ENCODE measurements around the gene DPP6.
"Not testable (repeated sequence)": the region's sequence is repeated elsewhere in the genome, so short reads cannot be mapped to it uniquely, and the experiment has no call there.

Gene DPP6

DNA sequence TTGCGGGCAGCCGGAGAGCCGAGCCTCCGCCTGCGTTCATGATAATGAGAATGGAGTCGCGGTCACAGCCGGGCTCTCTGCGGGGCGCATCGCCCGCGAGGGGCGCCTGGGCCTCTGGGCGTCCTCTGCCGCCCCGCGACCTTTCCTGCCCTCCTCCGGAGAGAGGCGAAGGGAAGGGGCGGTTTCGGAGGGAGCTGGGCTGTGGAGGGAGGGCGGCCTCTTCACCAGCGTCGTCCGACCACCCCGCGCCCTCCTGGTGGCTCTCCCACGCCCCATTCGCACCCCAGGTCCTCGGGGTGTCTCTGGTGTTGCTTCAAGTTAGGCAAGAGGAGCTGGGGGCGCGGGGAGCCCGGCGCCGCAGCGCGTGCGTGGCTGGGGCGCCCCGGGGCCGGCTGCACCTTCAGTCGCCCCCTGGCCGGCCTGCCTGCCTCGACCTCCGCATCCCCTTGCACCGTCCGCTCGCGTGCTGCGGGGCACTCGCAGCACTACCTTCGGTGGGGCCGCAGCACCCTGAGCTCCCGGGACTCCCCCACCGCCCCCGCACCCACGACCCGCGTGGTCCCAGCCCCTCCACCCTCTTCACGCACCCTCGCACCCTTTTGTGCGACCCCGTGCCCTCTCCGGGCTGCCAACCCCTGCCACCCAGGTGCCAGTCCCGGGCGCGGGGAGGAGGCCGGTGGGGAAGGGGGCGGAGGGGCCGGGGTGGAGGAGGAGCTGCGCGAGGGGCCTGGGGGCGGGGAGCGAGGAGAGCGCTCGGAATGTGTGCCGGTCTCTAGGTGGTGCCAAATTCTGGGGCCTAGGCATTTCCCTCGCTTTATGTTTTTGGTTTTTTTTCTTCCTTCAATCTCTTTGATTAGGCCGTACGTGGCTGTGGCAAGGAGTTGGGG, at the start of gene DPP6:
DPP6 (plus strand) TSS at position 756 of the 887 bp plus-strand sequence.
- not testable (repeated sequence) for DNase-seq (ENCODE audit: low read depth); H3K4me3 ChIP-seq (ENCODE audit: low read depth, low read length)

DNA sequence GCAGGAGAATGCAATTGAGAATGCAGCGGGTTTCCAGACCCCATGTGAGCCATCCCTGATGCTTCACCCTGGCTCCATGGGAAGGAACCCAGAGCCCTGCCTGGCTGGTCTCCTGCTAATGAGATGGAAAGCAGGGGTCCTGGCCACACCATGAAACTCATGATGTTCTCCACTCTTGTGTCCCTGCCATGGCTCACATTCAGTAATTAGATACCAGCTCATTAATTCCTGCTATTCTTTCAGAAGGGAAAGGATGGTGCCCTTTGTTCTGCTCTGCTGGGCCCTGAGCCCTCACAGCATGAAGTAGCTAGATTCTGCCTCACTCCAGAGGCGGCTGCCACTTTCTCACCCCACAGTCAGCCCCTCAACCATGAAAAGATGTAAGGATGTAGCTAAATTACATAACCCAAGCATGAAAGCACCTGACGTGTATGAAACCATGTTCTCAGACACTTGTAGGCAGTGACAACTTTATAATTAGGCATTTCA, 42.7 kb upstream of the DPP6 start:
- H3K4me3 ChIP-seq (ENCODE audit: low read depth, low read length); DNase-seq (ENCODE audit: low read depth): not testable (repeated sequence)

DNA sequence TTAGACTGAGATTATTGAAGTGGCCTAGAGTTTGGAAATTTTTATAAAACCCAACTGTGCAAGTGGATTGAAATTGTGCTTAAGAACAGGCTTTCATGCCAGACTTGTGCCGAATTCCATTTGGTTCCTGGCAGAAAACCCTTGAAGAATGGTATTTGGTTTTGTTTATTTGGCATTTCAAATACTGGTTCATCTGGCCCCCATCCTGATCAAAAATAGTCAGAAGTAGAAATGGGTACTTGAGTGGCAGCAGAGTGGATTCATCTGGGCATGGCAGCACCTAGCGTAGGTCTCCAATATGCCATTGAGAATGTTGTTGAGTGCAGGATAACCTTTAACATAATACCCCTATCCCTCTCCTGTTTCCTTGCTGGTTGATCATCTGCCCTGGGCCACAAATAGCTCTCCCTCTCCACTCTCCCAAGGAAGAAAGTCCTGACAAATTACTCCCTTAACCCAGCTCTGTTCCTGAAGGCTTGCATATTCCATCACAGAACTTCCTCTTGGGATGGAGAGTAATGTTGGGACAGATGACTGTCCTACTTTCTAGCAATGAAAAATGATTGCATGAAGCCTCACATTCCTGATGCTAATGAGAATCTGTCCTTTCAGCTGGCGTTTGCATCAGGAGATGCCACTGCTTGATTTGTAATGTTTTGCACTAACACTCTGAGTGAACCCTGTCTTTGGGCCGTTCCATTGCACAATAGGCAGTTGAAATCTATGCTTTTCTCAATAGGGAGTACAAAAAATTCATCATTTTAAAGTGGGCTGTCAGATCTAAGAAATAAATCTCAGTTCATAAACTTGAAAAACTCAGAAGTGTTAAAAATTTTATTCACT, 41.3 kb upstream of the DPP6 start:
- not testable (repeated sequence) for H3K4me3 ChIP-seq (ENCODE audit: low read depth, low read length); DNase-seq (ENCODE audit: low read depth)

DNA sequence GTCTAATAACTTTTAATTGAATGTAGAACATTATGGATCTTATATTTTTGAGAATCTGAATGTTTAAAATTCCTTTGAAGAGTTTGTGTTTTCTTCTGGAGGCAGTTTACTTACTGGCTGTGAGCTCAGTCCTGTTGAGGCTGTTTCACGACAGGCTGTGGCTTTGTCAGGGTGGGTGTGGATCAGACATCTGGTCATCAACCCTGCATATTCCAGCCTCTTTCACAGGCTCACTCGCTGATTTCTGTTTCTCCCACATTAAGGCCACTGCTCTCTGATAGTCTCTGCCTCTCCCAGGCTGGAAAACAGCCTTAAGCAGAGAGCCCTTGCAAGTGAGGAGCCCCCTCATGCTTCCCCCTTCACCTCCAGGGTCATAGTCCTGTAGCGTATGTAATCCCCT, 39.4 kb upstream of the DPP6 start:
- H3K4me3 ChIP-seq (ENCODE audit: low read depth, low read length); DNase-seq (ENCODE audit: low read depth): not testable (repeated sequence)

DNA sequence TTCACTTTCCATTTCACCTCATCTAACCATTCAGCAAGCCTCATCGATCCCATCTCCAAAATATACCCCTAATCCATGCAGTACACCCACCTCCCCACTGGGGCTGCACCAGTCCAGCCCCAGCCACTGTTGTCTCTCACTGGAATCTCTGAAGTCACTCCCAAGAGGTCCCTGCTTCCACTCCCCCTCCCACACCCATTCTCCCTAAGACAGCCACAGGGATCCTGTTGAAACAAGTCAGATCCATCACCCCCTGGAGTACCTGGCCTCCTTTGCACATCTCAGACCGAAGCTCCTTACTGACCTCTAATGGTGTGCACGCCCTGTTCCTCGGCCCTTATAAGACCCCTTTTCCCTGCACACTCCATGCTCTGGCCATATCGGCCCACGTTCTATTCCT, 36.6 kb upstream of the DPP6 start:
- not testable (repeated sequence) for H3K4me3 ChIP-seq (ENCODE audit: low read depth, low read length); DNase-seq (ENCODE audit: low read depth)

DNA sequence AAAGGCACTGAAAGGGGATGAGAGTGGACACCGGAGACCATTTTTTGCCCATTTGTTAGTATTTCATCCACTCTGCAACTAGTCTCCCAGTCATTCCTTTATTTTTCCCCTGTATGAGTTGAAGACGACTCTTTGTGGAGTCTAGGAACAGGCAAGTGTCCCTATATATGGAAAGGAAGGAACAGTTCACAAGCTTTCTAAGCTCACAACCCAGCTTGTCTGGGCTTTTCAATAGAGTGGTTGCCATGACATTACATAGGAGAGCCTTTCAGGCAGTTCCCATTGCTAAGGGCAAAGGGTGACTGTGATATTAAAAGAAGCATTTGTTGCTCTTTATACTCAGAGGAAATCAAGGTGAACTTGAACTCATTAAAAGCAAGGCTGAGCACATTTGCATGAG, 33.8 kb upstream of the DPP6 start:
- not testable (repeated sequence) for H3K4me3 ChIP-seq (ENCODE audit: low read depth, low read length)

DNA sequence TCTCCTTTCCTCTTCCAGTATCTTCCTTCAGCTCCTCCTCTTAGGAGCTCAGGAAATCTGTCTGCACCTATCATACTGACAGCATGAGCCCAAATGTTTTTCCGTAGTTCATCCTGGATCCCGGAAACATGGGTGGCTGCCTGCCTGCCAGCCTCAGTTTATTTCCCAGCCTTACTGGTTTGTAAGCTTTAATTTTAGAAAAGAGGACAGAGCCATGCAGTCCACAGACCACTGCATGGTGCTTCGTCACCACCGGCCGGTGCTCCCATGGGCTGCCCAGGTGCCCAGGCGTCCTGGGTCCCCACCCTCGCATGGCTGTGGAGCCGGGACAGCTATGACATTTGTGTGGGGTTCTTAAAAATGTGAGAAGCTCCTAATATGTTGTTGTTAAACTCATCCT, 24.4 kb upstream of the DPP6 start:
- DNase-seq (ENCODE audit: low read depth); H3K4me3 ChIP-seq (ENCODE audit: low read depth, low read length): not testable (repeated sequence)

More for the DNA sequence above, 33.8 kb upstream of the DPP6 start:
- not testable (repeated sequence) for DNase-seq (ENCODE audit: low read depth)

DNA sequence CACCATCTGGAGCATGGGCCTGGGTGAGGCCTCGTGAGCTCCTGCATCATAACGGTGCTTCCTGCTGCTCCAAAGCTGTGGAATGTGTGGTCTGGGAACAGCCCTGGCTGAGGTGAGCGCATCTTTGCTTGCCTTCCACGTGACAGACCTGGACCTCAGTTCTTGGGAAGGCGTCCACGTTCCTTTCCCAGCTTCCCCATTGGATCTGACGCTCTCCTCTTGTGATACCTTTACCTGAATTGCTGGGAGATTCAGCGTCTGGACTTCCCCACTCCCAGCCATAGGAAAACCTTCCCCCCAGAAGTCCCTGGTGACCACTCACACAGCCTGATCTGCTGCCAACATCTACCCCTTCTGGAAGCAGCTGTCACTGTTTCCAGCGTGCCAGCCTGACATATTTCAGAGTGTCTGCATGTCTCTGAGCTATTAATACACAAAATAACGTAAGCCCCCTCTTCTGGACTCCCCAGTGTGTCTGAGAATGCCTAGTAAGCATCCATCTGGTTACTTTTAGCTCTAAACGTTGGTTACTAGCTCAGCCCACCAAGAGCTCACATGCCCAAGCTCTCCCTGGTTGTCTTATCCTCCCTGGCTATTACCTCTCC, 21.6 kb upstream of the DPP6 start:
- DNase-seq (ENCODE audit: low read depth); H3K4me3 ChIP-seq (ENCODE audit: low read depth, low read length): not testable (repeated sequence)

DNA sequence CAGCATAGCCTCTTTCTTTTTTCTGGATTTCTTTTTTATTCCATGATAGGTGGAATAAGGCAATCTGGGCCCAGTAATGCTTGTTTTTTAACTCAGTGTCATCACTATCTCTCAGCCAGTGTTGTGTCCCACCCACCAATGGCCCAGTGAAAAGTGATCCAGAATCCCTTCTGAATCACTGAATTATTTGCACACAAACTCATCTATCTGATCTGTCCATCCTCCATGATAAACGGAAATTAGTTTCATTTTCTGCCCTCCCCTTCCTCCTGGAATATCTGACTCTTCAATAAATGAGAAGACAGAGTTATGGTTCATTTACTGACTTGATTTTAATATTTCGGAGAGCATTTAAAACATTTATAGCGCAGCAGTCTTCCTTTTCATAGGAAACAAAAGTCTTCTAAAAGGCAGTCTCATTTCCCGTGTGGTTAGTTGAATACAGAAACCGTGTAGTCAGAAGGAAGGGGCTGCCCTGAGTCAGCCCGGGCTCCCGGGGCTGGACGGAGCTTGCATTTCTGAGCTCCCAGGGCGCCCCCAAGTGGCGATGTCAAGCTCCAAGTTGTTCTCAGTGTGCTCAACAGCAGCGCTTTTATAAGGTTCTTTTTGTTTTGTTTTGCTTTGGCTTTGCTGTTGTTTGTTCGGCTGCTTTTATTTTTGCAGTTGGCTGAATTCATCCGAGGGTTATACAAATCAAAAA, 12.6 kb upstream of the DPP6 start:
- not testable (repeated sequence) for H3K4me3 ChIP-seq (ENCODE audit: low read depth, low read length); DNase-seq (ENCODE audit: low read depth)

DNA sequence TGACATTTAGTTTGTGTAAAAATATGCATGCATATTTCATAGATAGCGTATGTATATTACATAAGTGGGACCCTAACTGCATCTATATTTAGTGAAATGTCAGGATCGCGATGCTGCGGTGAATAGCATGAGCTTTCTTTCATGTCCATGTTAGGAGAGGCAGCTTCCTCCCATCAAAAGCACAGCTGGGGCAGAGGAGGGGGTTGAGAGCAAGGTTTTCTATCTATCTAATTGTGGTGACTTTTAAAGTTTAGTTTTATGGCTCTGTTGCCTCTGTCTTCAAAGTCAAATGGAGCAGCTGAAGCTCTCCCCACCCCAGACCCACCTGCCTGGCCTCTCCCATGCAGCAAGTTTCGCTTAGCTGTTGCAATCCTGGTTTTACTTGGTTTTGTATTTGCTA, 1.8 kb upstream of the DPP6 start:
- H3K4me3 ChIP-seq (ENCODE audit: low read depth, low read length); DNase-seq (ENCODE audit: low read depth): not testable (repeated sequence)

DNA sequence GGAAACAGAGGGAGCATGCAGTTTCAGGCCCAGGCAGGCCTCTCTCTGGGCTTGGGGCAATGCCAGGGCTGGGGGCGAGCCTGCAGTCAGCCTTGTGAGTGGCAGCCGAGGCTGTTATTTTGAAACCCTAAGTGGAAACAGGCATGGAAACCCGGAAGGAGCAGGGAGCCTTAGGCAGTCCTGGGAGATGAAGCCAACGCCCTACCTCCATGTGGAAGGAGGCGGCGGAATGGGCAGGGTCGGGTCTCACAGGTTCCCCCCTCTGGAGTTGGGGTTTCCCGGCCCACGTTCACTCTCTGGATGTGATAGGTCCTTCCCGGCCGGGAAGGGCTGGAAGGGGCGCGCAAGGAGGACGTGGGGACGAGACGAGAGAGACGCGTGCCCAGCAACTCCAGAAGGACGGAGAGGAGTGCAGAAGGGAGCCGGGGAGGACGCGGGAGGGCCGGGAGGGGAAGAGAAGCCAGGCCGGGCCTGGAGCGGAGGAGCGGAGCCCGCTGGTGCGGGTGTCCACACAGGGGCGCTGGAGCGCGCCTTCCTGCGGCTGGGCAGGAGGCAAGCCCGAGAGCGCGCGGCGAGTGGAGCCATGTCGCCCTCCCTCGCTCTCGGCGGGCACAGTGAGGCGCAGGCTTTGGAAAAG, 1.1 kb upstream of the DPP6 start:
- H3K4me3 ChIP-seq (ENCODE audit: low read depth, low read length); DNase-seq (ENCODE audit: low read depth): not testable (repeated sequence)

DNA sequence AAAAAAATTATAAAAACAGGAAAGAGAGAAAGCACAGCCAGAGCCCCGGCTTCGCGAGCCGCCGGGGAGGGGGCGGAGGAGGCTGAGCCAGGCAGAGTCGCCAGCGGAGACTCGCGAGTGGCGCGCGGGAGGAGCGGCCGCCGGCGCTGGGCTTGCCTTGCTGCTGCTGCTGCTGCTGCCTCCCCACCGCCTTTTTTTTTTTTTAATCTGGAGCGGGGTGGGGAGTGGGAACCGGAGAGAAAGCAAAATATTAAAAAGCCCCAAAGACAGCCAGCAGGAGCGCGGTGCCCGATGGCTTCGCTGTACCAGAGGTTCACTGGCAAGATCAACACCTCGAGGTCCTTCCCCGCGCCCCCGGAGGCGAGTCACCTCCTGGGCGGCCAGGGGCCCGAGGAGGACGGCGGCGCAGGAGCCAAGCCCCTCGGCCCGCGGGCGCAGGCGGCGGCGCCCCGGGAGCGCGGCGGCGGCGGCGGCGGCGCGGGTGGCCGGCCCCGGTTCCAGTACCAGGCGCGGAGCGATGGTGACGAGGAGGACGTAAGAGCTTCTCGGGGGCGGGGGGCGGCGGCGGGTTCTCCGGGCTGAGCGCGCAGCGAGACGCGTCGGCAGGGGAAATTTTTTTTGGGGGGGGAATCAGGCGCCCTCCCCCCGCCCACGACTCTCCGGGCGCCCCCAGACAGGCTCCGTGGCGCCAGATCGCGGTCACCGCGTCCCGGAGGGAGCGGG, 493 bp downstream of the DPP6 start:
- DNase-seq (ENCODE audit: low read depth); H3K4me3 ChIP-seq (ENCODE audit: low read depth, low read length): not testable (repeated sequence)

DNA sequence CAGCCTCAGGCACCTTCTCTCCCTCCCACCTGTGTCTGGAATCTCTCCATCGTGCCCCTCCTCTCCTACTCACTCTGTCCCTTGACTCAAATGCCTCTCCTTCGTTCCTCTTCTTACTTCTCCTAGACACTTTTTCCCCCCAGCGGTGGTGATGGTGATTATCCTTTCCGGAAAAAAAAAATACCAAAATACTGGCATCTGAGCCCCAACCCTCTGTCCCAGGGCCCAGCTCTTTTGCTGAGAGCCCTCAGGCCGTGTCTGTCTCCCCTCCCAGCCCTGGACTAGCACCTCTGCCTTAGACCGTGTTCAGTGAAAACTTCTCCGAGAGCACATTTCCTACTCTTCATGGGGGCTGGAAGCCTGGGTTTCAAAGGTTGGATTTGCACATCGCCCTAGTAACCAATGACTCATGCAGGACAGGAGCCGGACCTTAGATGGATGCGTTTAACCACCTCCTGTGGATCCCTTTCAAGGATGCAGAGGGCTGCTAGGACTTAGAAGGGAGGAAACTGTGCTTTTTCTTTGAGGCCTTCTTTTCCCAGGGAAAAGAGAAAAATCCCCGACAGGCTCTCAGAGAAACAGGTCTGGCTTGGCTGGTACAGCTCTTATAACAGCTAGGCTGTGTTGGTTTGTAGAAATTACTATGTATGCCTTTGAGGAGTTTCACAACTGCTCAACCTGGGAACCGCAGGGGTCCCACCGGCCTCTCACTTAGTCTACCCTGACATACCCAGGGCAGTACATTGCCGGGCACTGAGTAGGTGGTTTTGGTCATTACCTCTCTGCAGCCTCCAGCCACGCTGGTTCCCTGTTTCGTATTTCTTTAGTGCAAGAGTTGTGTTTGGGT, 1.5 kb downstream of the DPP6 start:
- DNase-seq (ENCODE audit: low read depth); H3K4me3 ChIP-seq (ENCODE audit: low read depth, low read length): not testable (repeated sequence)

DNA sequence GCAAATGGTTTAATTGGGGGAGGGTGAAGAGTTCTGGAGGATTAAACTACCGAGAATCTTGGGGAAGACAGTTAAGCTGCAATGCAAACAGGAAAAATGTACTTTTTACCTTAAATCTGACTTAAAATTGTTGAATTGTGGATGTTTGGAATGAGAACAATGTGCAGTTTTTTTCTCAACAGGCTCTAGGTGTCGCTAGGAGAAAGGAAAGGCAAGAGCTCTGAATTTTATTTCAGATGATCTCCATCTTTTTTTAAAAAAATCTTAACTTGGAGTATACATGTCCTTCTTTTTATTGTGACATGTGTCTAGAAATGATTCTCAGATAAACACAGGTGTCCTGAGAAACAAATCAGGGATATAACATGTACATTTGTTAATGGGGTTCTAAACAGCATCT, 2.5 kb downstream of the DPP6 start:
- DNase-seq (ENCODE audit: low read depth); H3K4me3 ChIP-seq (ENCODE audit: low read depth, low read length): not testable (repeated sequence)

DNA sequence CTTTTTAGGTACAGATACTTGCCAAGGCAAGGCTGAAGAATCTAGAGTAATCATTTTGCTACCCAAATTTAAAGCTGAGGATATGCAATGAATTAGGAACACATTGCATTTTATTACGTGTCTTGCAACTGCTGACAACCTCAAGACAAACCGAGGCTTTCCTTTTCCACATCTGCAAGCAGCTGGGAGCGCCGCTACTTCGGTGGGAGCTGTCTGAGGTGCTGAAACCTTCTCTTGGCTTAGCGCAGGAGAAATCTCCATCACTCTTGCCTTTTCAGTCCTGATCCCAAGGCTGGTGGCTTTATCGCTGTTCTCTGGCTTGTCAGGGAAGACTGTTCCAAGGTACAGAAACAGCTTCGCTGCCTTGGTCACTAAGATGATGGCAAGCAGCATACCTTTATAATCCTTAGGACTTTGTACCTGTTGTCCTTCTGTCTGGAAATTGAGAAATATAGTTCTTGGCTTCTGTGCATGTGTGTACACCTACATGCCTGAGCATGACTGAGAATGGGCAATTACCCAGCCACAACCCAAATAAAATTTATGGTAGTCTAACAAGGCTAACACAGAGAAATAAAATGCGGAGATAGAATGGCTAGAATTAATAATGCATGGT, 3.4 kb downstream of the DPP6 start:
- not testable (repeated sequence) for H3K4me3 ChIP-seq (ENCODE audit: low read depth, low read length); DNase-seq (ENCODE audit: low read depth)

DNA sequence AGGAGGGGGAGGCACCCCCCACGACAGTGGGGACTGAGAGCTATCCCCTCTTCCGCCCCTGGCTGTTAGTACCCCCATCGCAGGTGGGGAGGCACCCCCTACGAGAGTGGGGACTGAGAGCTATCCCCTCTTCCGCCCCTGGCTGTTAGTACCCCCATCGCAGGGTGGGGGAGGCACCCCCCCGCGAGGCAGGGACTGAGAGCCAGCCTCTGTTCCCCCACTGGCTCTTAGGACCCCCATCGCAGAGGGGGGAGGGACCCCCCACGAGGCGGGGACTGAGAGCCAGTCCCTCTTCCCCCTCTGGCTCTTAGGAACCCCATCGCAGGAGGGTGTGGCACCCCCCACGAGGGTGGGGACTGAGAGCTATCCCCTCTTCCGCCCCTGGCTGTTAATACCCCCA, 6.6 kb downstream of the DPP6 start:
- not testable (repeated sequence) for DNase-seq (ENCODE audit: low read depth)

More for the DNA sequence above, 6.6 kb downstream of the DPP6 start:
- not testable (repeated sequence) for H3K4me3 ChIP-seq (ENCODE audit: low read depth, low read length)
